Neural cell (in vitro differentiated cells): ENCODE data around the gene ZNF92. TPM values are rescaled to one million over a fixed set of nuclear protein-coding genes. Genes with fewer than 3 reads are reported as not detected.

Experiments
- SMC3 ChIP-seq: fragments of 450-650 bp; conservative IDR thresholded peaks from 2 replicates; pipeline ENCODE4 v1.6.1; 2014; ENCODE audit warnings: antibody characterized with exemption, mild to moderate bottlenecking, moderate library complexity; ENCODE audit not compliant: poor library complexity
- TAF1 ChIP-seq: IDR thresholded peaks from 2 replicates; pipeline ENCODE4 v1.6.1; 2012; ENCODE audit warnings: low read depth
- polyA plus RNA-seq: library from polyadenylated mRNA; depleted of rRNA; stranded (reverse); fragments of >200 nt; gene quantifications from 2 replicates; pipeline ENCODE4 v1.2.3, GENCODE V29; 2014
- TF ChIP-seq, protein P1 (sequence below): IDR thresholded peaks from 2 replicates; pipeline ENCODE4 v1.6.1; 2012; ENCODE audit warnings: borderline replicate concordance

The ZNF92 gene
- polyA plus RNA-seq, 1 donor from 2014 or later: 23.2 TPM

DNA sequence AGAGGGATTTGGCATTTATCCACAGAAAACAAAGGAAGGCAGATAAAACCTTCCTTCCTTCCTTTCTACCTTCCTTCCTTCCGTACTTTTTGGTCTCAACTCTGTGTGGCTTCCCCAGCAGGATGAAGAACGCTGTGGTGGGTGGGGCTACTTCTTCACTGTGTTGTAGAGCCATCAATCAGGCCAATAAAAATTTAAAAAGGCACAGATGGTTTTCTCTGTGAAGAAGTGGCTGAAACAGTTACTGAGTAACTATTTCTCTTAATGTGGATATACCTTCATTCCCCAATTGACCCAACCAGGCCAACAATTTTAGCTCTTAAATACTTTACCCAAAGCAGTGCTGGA is 75.8 kb downstream of the ZNF92 start (continued):
- TF ChIP-seq, protein P1, sequence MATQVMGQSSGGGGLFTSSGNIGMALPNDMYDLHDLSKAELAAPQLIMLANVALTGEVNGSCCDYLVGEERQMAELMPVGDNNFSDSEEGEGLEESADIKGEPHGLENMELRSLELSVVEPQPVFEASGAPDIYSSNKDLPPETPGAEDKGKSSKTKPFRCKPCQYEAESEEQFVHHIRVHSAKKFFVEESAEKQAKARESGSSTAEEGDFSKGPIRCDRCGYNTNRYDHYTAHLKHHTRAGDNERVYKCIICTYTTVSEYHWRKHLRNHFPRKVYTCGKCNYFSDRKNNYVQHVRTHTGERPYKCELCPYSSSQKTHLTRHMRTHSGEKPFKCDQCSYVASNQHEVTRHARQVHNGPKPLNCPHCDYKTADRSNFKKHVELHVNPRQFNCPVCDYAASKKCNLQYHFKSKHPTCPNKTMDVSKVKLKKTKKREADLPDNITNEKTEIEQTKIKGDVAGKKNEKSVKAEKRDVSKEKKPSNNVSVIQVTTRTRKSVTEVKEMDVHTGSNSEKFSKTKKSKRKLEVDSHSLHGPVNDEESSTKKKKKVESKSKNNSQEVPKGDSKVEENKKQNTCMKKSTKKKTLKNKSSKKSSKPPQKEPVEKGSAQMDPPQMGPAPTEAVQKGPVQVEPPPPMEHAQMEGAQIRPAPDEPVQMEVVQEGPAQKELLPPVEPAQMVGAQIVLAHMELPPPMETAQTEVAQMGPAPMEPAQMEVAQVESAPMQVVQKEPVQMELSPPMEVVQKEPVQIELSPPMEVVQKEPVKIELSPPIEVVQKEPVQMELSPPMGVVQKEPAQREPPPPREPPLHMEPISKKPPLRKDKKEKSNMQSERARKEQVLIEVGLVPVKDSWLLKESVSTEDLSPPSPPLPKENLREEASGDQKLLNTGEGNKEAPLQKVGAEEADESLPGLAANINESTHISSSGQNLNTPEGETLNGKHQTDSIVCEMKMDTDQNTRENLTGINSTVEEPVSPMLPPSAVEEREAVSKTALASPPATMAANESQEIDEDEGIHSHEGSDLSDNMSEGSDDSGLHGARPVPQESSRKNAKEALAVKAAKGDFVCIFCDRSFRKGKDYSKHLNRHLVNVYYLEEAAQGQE: no peak
- TF ChIP-seq TAF1: no peak
- no peak for TF ChIP-seq SMC3
